ENCODE data around the gene PGPEP1.

DNA sequence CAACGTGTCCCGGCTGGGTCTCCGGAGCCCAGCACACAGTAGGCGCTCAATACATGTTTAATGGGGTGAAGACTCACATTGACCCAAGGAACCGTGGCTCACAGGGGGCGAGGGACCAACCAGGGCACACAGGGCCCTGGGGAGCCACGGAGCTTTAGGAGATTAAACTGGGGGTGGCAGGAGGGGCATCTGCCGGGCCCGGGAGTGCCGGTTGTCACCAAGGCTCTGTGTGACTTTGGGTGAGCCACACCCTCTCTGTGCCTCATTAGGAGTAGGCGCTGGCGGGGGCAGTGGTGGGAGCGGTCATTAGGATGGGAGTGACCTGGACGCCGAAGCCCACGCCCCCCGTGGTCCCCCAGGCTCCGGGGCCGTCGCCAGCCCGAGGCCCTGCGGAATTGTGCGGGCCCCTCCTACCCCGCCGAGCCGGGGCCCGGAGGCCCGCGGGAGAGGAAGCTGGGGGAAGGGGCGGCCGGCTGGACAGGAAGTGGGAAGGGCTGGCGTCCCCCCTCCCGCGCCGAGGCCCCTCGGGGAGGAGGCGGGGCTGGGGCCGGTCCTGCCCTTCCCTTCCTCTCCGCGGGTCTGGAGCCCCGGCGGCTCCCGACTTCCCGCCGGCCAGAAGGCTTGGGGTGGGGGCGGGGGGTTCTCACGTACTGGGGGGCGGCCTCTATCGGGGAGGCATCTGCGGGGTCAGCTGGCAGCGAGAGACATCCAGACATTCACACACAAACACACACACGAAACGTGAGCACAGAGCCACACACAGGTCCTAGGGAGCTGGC, 77.0 kb downstream of the PGPEP1 start:
- TF ChIP-seq, protein P1, sequence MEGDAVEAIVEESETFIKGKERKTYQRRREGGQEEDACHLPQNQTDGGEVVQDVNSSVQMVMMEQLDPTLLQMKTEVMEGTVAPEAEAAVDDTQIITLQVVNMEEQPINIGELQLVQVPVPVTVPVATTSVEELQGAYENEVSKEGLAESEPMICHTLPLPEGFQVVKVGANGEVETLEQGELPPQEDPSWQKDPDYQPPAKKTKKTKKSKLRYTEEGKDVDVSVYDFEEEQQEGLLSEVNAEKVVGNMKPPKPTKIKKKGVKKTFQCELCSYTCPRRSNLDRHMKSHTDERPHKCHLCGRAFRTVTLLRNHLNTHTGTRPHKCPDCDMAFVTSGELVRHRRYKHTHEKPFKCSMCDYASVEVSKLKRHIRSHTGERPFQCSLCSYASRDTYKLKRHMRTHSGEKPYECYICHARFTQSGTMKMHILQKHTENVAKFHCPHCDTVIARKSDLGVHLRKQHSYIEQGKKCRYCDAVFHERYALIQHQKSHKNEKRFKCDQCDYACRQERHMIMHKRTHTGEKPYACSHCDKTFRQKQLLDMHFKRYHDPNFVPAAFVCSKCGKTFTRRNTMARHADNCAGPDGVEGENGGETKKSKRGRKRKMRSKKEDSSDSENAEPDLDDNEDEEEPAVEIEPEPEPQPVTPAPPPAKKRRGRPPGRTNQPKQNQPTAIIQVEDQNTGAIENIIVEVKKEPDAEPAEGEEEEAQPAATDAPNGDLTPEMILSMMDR (conservative IDR thresholded peaks at IDR 0.05), result no peak
- no peak for TF ChIP-seq ZFX (IDR thresholded peaks at IDR 0.05)
